Hematopoietic multipotent progenitor cell treated with erythropoietin and hydrocortisone succinate and interleukin-3 and kit ligand, for 6 days (in vitro differentiated cells): ENCODE measurements around the gene WDFY1.
A peak's percentile ranks its signal among the peaks of the same experiment; 100 is the strongest.

Experiments used
- DNase-seq: peaks from one replicate; pipeline ENCODE4 v3.0.0-alpha.2; 2015

Gene WDFY1

GRCh38 chr2:223856021-223856420 lies 89.1 kb downstream of the WDFY1 start:
- DNase-seq: no peak

- DNase-seq: no peak
Measured at GRCh38 chr2:223855426-223855825, 89.7 kb downstream of the WDFY1 start.

- no peak for DNase-seq
Measured at GRCh38 chr2:223854741-223855140, 90.4 kb downstream of the WDFY1 start.

- no peak for DNase-seq
Measured at GRCh38 chr2:223853425-223853837, 91.7 kb downstream of the WDFY1 start.

- DNase-seq: no peak
Measured at GRCh38 chr2:223852281-223852795, 92.8 kb downstream of the WDFY1 start.

- no peak for DNase-seq
Measured at GRCh38 chr2:223847410-223847809, 97.7 kb downstream of the WDFY1 start.

GRCh38 chr2:223846515-223846914 lies 98.6 kb downstream of the WDFY1 start:
- DNase-seq: no peak

- no peak for DNase-seq
Measured at GRCh38 chr2:223841436-223842190, 103.5 kb downstream of the WDFY1 start.

GRCh38 chr2:223837287-223838061 lies 107.7 kb downstream of the WDFY1 start, which contains the start of gene AP1S3:
Gene AP1S3, minus strand, starts transcription at chr2:223837582. Its CDS starts 132 bp downstream, at chr2:223837450.
- DNase-seq: peak; percentile 87

- DNase-seq: peak; percentile 28
Measured at GRCh38 chr2:223835701-223836532, 109.2 kb downstream of the WDFY1 start.

- DNase-seq: no peak
Measured at GRCh38 chr2:223834431-223834830, 110.7 kb downstream of the WDFY1 start.

GRCh38 chr2:223832241-223832903 lies 112.8 kb downstream of the WDFY1 start:
- DNase-seq: no peak

GRCh38 chr2:223829128-223829527 lies 116.0 kb downstream of the WDFY1 start:
- no peak for DNase-seq

- DNase-seq: no peak
Measured at GRCh38 chr2:223828314-223828713, 116.8 kb downstream of the WDFY1 start.

GRCh38 chr2:223826995-223827394 lies 118.1 kb downstream of the WDFY1 start:
- no peak for DNase-seq
